Hippocampal formation (tissue), 2 donors: Measurements from ENCODE around the gene NAA40.

Experiments used
- DNase-seq, 2 donors: peaks; one replicate each; lab custom pipeline; 2025; lab: John Stamatoyannopoulos, UW

The NAA40 gene

GRCh38 chr11:63938479-63939396, at the start of gene NAA40:
Gene NAA40, plus strand, starts transcription at chr11:63939002. Its CDS starts 95 bp downstream, at chr11:63939097.
- peak; percentile 80 to 88 for DNase-seq

GRCh38 chr11:63889344-63889743, 49.5 kb upstream of the NAA40 start:
- DNase-seq: no peak

- no peak for DNase-seq
These were observed 48.4 kb upstream of the NAA40 start for GRCh38 chr11:63890368-63890767.

GRCh38 chr11:63892228-63892627, 46.6 kb upstream of the NAA40 start:
- no peak for DNase-seq

GRCh38 chr11:63893355-63893754, 45.4 kb upstream of the NAA40 start:
- DNase-seq: no peak

DNA sequence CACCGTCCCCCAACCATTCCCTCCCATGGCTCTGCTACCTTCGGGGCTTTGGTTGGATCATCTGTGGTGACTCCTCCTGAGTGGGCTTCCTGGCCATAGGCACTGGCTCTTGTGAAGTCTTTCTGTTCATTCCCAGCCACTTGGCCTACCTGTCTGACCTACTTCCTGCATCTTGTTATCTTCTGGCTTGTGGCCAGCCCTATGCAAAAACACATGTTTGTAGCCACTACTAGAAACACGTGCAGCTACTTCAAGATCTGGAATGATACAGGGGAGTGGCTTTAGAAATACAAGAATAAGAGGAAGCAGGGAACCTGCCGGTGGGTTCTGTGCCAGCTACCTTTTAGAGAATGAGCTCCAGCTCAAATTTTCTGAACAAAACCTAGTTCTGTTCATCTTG, 42.7 kb upstream of the NAA40 start:
- DNase-seq: no peak

DNA sequence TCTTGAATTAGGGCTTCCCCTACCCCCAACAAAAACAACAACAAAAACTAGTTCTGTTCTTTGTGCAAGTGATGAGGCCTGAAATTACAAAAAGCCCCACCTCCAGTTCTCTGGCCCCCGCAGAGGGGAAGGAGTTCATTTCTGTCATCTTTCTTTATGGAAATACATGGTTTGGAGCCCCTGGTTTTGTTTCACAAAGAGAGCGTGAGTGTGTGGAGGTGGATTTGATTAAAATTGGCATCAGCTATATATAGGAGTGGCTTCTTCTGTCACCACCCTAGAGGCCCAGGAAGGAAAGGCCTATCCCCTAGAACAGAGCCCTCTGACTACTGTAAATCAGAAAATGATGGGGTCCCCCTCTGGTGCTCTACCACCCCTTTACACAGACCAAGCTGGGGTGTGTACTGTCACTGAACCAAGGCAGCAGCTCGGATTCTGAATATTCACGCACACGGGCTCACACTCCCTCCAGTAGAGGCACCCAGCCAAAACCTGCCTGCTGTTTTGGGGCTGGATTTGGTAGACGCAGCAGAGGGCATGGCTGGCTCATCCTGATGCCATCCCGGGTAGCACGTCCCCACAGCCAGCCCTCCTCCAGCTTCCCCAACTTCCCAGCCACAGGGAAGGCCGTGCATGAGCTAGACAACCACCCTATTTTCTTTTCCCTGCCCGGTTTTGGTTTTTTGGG, 41.2 kb upstream of the NAA40 start:
- DNase-seq: no peak

DNA sequence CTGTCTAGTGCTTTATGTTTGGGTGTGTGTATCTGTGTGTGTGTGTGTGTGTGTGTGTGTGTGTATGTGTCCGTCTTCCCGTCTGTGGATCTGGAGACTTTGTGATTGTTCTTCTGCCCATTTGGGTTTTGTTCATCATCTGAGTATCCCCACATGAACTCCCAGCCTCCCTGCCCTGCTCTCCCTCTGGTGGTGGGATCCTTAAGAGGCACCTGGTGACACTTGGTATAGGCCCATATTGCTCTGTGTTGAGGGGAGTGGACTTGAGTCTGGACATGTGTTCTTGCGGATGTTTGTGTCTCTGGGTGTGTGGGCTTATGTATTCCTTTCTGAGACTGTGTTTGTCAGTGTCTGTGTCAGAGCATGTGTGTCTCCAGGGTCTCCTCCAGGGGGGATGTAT, 37.1 kb upstream of the NAA40 start:
- no peak for DNase-seq

DNA sequence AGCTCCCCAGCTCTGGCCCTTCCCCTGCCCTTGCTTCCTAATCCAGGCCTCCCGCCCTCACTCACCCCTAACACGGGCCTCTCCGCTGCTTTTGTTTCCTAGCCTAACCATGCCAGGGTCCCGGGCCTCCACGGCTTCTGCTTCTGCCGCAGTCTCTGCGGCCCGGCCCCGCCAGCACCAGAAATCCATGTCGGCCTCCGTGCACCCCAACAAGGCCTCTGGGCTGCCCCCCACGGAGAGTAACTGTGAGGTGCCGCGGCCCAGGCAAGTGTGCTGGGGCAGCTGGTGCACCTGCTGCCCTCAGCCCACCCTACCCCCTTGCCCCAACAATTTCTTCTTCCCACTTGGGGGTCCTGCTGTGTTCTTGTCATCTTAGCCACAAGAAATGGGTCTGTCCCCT, 34.9 kb upstream of the NAA40 start:
- no peak for DNase-seq

GRCh38 chr11:63904743-63905142, 34.1 kb upstream of the NAA40 start:
- DNase-seq: no peak

- no peak for DNase-seq
These were observed 33.6 kb upstream of the NAA40 start for GRCh38 chr11:63905179-63905578.

DNA sequence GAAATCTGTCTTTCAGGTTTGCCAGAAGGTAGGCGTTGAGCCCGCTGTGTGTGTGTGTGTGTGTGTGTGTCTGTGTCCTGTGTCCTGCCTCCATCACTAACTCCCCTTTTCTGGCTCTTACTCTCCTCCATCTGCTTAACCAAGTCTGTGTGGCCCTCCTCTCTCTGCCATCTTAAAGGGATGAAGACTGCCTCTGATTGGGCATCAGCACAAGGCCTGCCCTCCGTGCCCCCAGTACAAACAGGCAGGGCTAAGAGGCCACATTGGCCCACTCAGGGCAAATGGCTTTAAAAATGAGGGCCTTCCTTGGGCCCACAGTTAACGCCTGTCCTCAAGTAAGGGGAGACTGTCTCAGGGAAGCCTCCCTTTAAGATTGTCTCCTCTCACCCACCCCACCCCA, 32.7 kb upstream of the NAA40 start:
- DNase-seq: no peak

DNA sequence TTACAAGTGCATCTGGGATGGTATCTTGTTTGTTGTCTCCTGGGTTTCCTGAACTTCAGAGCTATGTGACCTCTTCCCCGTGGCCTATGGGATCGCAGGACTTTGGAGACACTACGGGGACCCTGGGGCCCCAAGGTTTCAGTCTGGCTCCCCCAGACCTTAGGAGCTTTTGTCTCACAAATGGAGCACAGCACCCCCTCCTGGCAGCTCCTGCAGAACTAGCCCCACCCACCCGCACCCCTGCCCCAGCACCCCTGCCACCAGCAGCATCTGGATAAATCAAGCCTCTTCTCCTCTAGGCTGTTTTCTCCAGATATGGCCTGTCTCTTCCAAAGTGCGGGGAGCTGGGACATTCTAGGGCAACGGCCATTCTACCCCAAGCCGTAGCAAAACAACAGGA, 32.2 kb upstream of the NAA40 start:
- DNase-seq: no peak

- no peak for DNase-seq
These were observed 31.7 kb upstream of the NAA40 start for GRCh38 chr11:63907063-63907462.

GRCh38 chr11:63907808-63908530, 30.8 kb upstream of the NAA40 start:
- no peak for DNase-seq

- no peak for DNase-seq
These were observed 30.0 kb upstream of the NAA40 start for GRCh38 chr11:63908631-63909401.

DNA sequence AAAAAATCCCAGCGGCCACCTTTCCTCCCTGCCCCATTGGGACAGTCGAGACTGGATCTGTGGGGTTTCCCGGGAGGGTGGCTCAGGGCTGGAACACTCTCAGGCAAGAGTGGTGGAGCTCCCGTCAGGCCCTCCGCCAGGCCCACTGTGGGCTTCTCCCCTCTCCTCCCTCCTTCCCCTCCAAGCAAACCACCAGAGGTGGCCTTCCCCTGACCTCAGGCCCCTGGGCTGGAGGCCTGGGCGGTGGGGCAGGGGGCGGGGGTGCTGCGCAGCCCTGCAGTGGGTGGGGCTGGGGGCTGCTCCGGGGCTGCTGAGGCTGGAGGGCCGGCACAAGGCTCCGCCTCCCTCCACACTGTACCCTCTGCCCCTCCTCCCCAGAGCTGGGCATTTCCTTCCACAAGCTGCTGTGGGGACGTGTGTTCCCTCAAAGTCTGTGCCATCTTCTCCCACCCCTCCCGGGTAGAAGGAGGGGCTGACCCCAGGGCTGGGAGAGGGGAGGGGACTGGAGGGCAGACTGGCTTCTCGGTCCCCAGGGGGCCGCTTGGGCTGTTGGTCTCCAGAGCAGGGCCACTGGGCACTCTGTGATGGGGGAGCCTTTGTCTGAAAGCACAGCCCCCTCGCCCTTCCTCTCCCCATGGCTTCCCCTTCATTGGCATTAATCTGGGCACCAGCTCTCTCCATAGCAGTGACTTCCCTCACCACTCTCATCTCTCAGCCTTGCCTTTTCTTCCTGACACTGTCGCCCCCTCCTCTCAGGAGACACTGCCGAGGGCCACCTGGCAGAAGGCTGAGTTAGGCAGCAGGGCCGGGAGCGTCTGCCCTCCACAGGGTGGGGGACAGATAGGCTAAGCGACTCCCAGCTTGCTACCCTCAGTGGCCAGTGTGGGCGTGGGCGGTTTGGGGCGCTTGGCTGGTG, 29.0 kb upstream of the NAA40 start:
- no peak for DNase-seq

- no peak for DNase-seq
These were observed 28.1 kb upstream of the NAA40 start for GRCh38 chr11:63910675-63911074.

GRCh38 chr11:63911440-63911839, 27.4 kb upstream of the NAA40 start:
- DNase-seq: no peak

DNA sequence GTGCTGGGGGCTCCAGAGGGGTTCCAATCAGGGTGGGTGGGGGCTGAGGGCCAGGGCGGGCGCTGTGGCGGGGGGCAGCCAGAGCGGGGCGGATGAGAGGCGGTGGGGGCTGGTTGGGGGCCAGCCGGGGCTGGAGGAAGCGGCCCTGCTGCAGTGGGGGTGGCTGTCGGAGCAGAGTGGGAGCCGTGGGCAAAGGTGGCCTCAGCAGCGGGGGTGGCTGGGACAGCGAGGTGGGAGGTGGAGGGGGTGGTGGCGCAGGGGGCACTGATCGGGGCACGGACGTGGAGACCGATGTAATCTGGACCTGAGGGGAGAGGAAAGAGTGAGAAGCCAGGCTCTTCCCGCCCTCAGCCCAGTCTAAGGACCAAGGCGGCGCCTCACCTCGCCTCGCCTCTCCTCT, 26.9 kb upstream of the NAA40 start:
- DNase-seq: no peak

DNA sequence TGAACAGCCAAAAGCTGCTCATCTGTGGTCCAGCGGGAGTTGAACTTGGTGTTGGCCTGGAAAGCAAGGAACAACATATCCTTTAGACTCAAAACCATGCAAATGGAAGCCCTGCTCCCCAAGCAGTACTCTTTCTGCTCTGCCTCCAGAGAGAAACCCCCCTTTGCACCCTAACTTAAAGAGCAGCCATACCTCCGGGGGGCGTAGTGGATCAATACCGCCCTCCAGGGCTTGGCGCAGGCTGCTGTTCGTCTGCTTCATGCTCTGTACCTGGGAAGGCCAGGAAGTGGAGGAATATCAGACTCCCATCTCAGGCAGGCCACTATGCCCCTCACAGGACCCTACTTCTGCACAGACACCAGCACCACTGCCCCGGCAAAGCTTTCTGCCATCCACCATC, 26.1 kb upstream of the NAA40 start:
- DNase-seq: no peak
